PFSK-1 (cell line): ENCODE results near the gene FAM118B.

Experiments
- FOXP2 ChIP-seq: optimal IDR thresholded peaks from 2 replicates; pipeline ENCODE3; 2011; ENCODE audit warnings: borderline replicate concordance, control low read depth, inconsistent platforms; ENCODE audit not compliant: insufficient read depth; ENCODE audit errors: extremely low read length, extremely low read depth
- POLR2AphosphoS5 ChIP-seq: IDR thresholded peaks from 2 replicates; pipeline ENCODE4 v1.6.1; 2012; ENCODE audit warnings: low read depth, mild to moderate bottlenecking, control low read depth, low read length, moderate library complexity
- SIN3A ChIP-seq: IDR thresholded peaks from 2 replicates; pipeline ENCODE4 v1.6.1; 2012; ENCODE audit warnings: mild to moderate bottlenecking, low read length, moderate library complexity, borderline replicate concordance; ENCODE audit not compliant: insufficient read depth
- TAF1 ChIP-seq: IDR thresholded peaks from 2 replicates; pipeline ENCODE4 v1.6.1; 2012; ENCODE audit warnings: low read length, control low read depth, borderline replicate concordance; ENCODE audit not compliant: insufficient read depth
- TF ChIP-seq, protein P1 (sequence below), 2 experiments: IDR thresholded peaks; 2 replicates each; pipeline versions ENCODE4 v1.6.1 to v1.8.0; 2011 to 2012; ENCODE audit warnings: low read depth in 2 of 2, low read length in 2 of 2, control low read depth in 1 of 2, inconsistent platforms in 1 of 2, mild to moderate bottlenecking in 1 of 2, moderate library complexity in 1 of 2; ENCODE audit not compliant: insufficient read depth in 1 of 2

Gene FAM118B

DNA sequence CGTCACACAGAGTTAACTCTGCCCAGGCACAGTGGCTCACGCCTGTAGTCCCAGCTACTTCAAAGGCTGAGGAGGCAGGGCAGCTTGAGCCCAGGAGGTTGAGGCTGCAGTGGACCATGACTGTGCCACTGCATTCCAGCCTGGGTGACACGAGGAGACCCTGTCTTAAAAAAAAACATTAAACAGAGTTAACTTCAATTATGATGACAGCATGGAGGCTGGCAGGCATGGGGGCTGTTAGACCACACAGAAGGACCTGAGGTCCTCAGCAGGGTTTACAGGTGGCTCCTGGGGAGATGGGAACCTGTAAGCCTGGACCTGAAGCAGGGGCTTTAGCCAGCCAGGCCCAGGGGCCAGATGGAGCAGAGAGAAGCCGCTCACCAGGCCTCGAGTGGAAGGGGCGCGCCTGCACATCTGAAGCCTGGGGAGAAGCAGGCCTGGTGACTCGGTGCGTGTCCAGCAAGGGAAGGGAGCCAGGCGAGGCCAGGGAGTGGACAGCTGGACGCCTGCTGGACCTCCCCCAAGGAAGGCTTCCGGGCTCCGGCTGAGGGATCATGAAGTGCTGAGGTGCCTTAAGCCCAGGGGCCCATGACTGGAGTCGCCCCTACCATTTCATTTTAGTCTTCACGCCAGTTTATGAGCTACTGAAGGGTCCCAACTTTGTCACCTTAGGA is 25.4 kb upstream of the FAM118B start:
- TF ChIP-seq FOXP2: no peak
- no peak for TF ChIP-seq TAF1
- TF ChIP-seq SIN3A: no peak
- no peak for TF ChIP-seq POLR2AphosphoS5
- TF ChIP-seq, protein P1, sequence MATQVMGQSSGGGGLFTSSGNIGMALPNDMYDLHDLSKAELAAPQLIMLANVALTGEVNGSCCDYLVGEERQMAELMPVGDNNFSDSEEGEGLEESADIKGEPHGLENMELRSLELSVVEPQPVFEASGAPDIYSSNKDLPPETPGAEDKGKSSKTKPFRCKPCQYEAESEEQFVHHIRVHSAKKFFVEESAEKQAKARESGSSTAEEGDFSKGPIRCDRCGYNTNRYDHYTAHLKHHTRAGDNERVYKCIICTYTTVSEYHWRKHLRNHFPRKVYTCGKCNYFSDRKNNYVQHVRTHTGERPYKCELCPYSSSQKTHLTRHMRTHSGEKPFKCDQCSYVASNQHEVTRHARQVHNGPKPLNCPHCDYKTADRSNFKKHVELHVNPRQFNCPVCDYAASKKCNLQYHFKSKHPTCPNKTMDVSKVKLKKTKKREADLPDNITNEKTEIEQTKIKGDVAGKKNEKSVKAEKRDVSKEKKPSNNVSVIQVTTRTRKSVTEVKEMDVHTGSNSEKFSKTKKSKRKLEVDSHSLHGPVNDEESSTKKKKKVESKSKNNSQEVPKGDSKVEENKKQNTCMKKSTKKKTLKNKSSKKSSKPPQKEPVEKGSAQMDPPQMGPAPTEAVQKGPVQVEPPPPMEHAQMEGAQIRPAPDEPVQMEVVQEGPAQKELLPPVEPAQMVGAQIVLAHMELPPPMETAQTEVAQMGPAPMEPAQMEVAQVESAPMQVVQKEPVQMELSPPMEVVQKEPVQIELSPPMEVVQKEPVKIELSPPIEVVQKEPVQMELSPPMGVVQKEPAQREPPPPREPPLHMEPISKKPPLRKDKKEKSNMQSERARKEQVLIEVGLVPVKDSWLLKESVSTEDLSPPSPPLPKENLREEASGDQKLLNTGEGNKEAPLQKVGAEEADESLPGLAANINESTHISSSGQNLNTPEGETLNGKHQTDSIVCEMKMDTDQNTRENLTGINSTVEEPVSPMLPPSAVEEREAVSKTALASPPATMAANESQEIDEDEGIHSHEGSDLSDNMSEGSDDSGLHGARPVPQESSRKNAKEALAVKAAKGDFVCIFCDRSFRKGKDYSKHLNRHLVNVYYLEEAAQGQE (IDR thresholded peaks at IDR 0.05; ENCODE audit: insufficient read depth in 1 of 2, low read depth in 2 of 2, low read length in 2 of 2): no peak

GRCh38 chr11:126186708-126187529 is 24.7 kb upstream of the FAM118B start:
- TF ChIP-seq FOXP2 (no peak), POLR2AphosphoS5 (no peak), SIN3A (no peak), TAF1 (no peak)
- TF ChIP-seq, protein P1 (IDR thresholded peaks at IDR 0.05; ENCODE audit: insufficient read depth in 1 of 2, low read depth in 2 of 2, low read length in 2 of 2): no peak

GRCh38 chr11:126188332-126189108 is 23.1 kb upstream of the FAM118B start:
- TF ChIP-seq POLR2AphosphoS5: no peak
- TF ChIP-seq SIN3A: no peak
- TF ChIP-seq FOXP2: no peak
- no peak for TF ChIP-seq TAF1
- TF ChIP-seq, protein P1 (IDR thresholded peaks at IDR 0.05; ENCODE audit: insufficient read depth in 1 of 2, low read depth in 2 of 2, low read length in 2 of 2): no peak

- TF ChIP-seq TAF1 (no peak), FOXP2 (no peak), POLR2AphosphoS5 (no peak), SIN3A (no peak)
- TF ChIP-seq, protein P1 (IDR thresholded peaks at IDR 0.05; ENCODE audit: insufficient read depth in 1 of 2, low read depth in 2 of 2, low read length in 2 of 2): no peak
Measured at GRCh38 chr11:126189109-126189929, 22.3 kb upstream of the FAM118B start.
